Measurements from ENCODE around the gene WSCD2. TPM values are rescaled to one million over a fixed set of nuclear protein-coding genes. Genes with fewer than 3 reads are reported as not detected.

Gene WSCD2
- total and polyA plus RNA-seq, 9 donors: under 0.01 to 2.6 (median 0.53) TPM; not detected in 1

GRCh38 chr12:108125073-108125472 lies 4.0 kb upstream of the WSCD2 start:
- Histone ChIP-seq H3K36me3 (no peaks in the 10 kb centered on the region), H3K4me3 (no peak overlapping the region), H3K4me1 (ENCODE audit: insufficient read depth) (no peaks in the 10 kb centered on the region), H3K27me3 (no peaks in the 10 kb centered on the region), H3K9me3 (no peaks in the 10 kb centered on the region), H3K27ac (no peak overlapping the region)
- TF ChIP-seq POLR2A (IDR thresholded peaks at IDR 0.05) (no peak), EP300 (IDR thresholded peaks at IDR 0.05) (no peak), CTCF (IDR thresholded peaks at IDR 0.05) (no peak)
- WGBS, 3 donors: 47 to 56% (median 52%) methylated on average over 4 of the region's 4 CpGs
- DNase-seq: no peak
- intact Hi-C loops (cut with DNase I): no loop called here

GRCh38 chr12:108126212-108126611 lies 2.9 kb upstream of the WSCD2 start:
- Histone ChIP-seq H3K27ac (no peak overlapping the region), H3K4me1 (ENCODE audit: insufficient read depth) (no peaks in the 10 kb centered on the region), H3K4me3 (no peak overlapping the region), H3K36me3 (no peaks in the 10 kb centered on the region), H3K9me3 (no peaks in the 10 kb centered on the region), H3K27me3 (no peaks in the 10 kb centered on the region)
- WGBS, 3 donors: 75 to 88% (median 78%) methylated on average over 1 of the region's 1 CpG
- no peak for DNase-seq
- intact Hi-C loops (cut with DNase I): no loop called here
- TF ChIP-seq CTCF (IDR thresholded peaks at IDR 0.05): no peak
- no peak for TF ChIP-seq POLR2A (IDR thresholded peaks at IDR 0.05)
- TF ChIP-seq EP300 (IDR thresholded peaks at IDR 0.05): no peak

GRCh38 chr12:108126990-108127501 lies 2.0 kb upstream of the WSCD2 start:
- 22 to 45% (median 29%) methylated on average over 10 of the region's 10 CpGs for WGBS, 3 donors
- Histone ChIP-seq H3K27ac (no peak overlapping the region), H3K4me3 (no peak overlapping the region), H3K36me3 (no peaks in the 10 kb centered on the region), H3K9me3 (no peaks in the 10 kb centered on the region), H3K4me1 (ENCODE audit: insufficient read depth) (no peaks in the 10 kb centered on the region), H3K27me3 (no peaks in the 10 kb centered on the region)
- no peak for TF ChIP-seq POLR2A (IDR thresholded peaks at IDR 0.05)
- no peak for TF ChIP-seq CTCF (IDR thresholded peaks at IDR 0.05)
- TF ChIP-seq EP300 (IDR thresholded peaks at IDR 0.05): no peak
- no peak for DNase-seq
- intact Hi-C loops (cut with DNase I): no loop called here

DNA sequence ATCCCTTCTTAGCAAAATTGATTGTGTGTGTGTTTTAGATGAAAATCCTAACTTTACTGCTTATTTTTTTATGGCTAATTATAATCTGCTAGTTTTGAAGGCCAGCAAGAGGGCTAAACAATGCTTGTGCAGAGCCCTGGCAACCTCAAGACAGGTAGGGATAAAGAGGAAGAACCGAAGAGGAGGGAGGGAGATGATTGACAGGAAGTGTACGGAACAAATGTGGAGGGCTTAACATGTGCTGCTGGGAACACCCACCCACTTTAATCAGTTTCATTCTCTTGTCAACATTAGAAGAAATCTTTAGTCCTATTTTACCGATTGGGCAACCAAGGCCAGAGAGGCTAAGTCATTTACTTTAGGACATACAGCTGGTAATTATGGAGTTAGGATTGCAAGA lies 1.4 kb upstream of the WSCD2 start:
- 31 to 33% (median 31%) methylated on average over 3 of the region's 3 CpGs for WGBS, 3 donors
- no peaks in the 10 kb centered on the region for H3K36me3 ChIP-seq
- intact Hi-C loops (cut with DNase I): loop anchor here in 1 of 4 donors (1.0 kb wide), 1 partner anchor 37 kb away; no protein-coding TSS in a partner anchor
- H3K27me3 ChIP-seq: no peaks in the 10 kb centered on the region
- DNase-seq: no peak
- no peaks in the 10 kb centered on the region for H3K4me1 ChIP-seq (ENCODE audit: insufficient read depth)
- TF ChIP-seq POLR2A (IDR thresholded peaks at IDR 0.05) (no peak), CTCF (IDR thresholded peaks at IDR 0.05) (no peak), EP300 (IDR thresholded peaks at IDR 0.05) (no peak)
- H3K4me3 ChIP-seq: no peak overlapping the region
- no peak overlapping the region for H3K27ac ChIP-seq
- H3K9me3 ChIP-seq: no peaks in the 10 kb centered on the region

Measured in ovary (tissue), 9 donors.